K562 (cell line): ENCODE measurements around the gene RARG. TPM values are rescaled to one million over a fixed set of nuclear protein-coding genes. Genes with fewer than 3 reads are reported as not detected.

ENCODE experiments used
- ARID4B ChIP-seq: sonication (generic); formaldehyde crosslinking; IDR thresholded peaks from 2 replicates; pipeline ENCODE4 v1.8.0; 2022; ENCODE audit warnings: mild to moderate bottlenecking, missing genetic modification reagents
- CBFA2T3 ChIP-seq: fragments of 450-650 bp; IDR thresholded peaks from 2 replicates; pipeline ENCODE4 v1.6.1; 2017
- CGGBP1 ChIP-seq: fragments of 250-450 bp; sonication (Bioruptor Pico); IDR thresholded peaks from 2 replicates; pipeline ENCODE4 v1.9.0; 2021; ENCODE audit warnings: mild to moderate bottlenecking
- E2F6 ChIP-seq, 2 experiments: IDR thresholded peaks; 2 replicates each; pipeline ENCODE4 v1.6.1; 2011; ENCODE audit warnings: borderline replicate concordance in 1 of 2, control low read depth in 1 of 2, low read depth in 1 of 2, low read length in 1 of 2, mild to moderate bottlenecking in 1 of 2, mixed read lengths in 1 of 2, moderate library complexity in 1 of 2; ENCODE audit not compliant: insufficient read depth in 1 of 2, insufficient read length in 1 of 2, poor library complexity in 1 of 2, severe bottlenecking in 1 of 2; ENCODE audit errors: extremely low read depth in 1 of 2
- GABPA ChIP-seq: fragments of 200-800 bp; sonication (Bioruptor generic); conservative IDR thresholded peaks from 2 replicates; pipeline ENCODE4 v1.6.1; 2016; ENCODE audit warnings: low read depth, missing genetic modification characterization, missing compliant biosample characterization
- GABPB1 ChIP-seq: sonication (generic); formaldehyde crosslinking; IDR thresholded peaks from 2 replicates; pipeline ENCODE4 v1.8.0; 2022; ENCODE audit warnings: mild to moderate bottlenecking, missing genetic modification reagents
- HMGN3 ChIP-seq: IDR thresholded peaks from 2 replicates; pipeline ENCODE4 v1.6.1; 2011; ENCODE audit warnings: borderline replicate concordance, low read depth, mild to moderate bottlenecking, mixed read lengths, low read length; ENCODE audit not compliant: insufficient read length; ENCODE audit errors: extremely low read depth
- KLF6 ChIP-seq: fragments of 250-450 bp; sonication (Bioruptor Pico); IDR thresholded peaks from 2 replicates; pipeline ENCODE4 v1.4.0; 2020; ENCODE audit warnings: mild to moderate bottlenecking, moderate library complexity, borderline replicate concordance
- MBD1 ChIP-seq: fragments of 250-450 bp; sonication (Bioruptor Pico); IDR thresholded peaks from 2 replicates; pipeline ENCODE4 v1.8.0; 2022; ENCODE audit warnings: inconsistent platforms
- PKNOX1 ChIP-seq: fragments of 450-650 bp; IDR thresholded peaks from 2 replicates; pipeline ENCODE4 v1.6.1; 2016
- SIN3B ChIP-seq: fragments of 450-650 bp; IDR thresholded peaks from 2 replicates; pipeline ENCODE4 v1.6.1; 2017; ENCODE audit warnings: low read depth, mild to moderate bottlenecking, moderate library complexity
- SRF ChIP-seq, 2 experiments: fragments of 250-450, 450-650 bp in 1 of 2; sonication (Bioruptor Pico) in 1 of 2; sonication (generic) in 1 of 2; formaldehyde crosslinking; IDR thresholded peaks; 2 replicates each; pipeline versions ENCODE4 v1.5.0 to v1.5.1; 2020 to 2022; ENCODE audit warnings: mild to moderate bottlenecking in 1 of 2, missing genetic modification reagents in 1 of 2
- ZBTB49 ChIP-seq: sonication (generic); formaldehyde crosslinking; IDR thresholded peaks from 2 replicates; pipeline ENCODE4 v1.8.0; 2022; ENCODE audit warnings: missing genetic modification reagents, mild to moderate bottlenecking, borderline replicate concordance
- ZNF644 ChIP-seq: fragments of 200-800 bp; sonication (Bioruptor generic); IDR thresholded peaks from 2 replicates; pipeline ENCODE4 v1.6.1; 2016; ENCODE audit warnings: low read depth, missing genetic modification characterization, missing compliant biosample characterization
- polyA plus RNA-seq, 8 experiments: library from polyadenylated mRNA; depleted of rRNA in 4 of 8; stranded (reverse) in 5 of 8; unstranded in 3 of 8; fragments of >200 nt; fragmentation: Nextera tagmentation in 2 of 8; fragmentation: Illumina TruSeq in 1 of 8; extraction: Ambion mirVana in 2 of 8; extraction: Trizol in 1 of 8; gene quantifications; 2 replicates each; pipeline versions ENCODE4 v1.2.1 to v1.2.3, GENCODE V29; 2011 to 2014; ENCODE audit warnings: inconsistent platforms in 1 of 8, missing spikeins in 1 of 8
- total RNA-seq, 7 experiments: library from RNA; depleted of rRNA in 6 of 7; stranded (reverse); fragments of >200 nt in 6 of 7; fragmentation: Illumina TruSeq in 2 of 7; extraction: Trizol in 2 of 7; gene quantifications; 2 replicates each; pipeline versions ENCODE4 v1.2.1 to v1.2.3, GENCODE V29; 2011 to 2021; ENCODE audit warnings: low replicate concordance in 1 of 7

The RARG gene
- total and polyA plus RNA-seq, 9 of the 15 experiments (the other 6 are each of a cell fraction or from before 2014, with no cell fraction given) = 0.18 to 7.6 (median 3.8) TPM

- peak; percentile 27; the same call in 1 of the 2 replicates for TF ChIP-seq SIN3B
- TF ChIP-seq HMGN3 = peak; percentile 88
- peak; percentile 95 for TF ChIP-seq GABPB1 (CRISPR knock-in tag)
- no peak for TF ChIP-seq MBD1 (CRISPR knock-in tag)
- TF ChIP-seq PKNOX1 = peak; percentile 51; the same call in 1 of the 2 replicates
- peak; percentile 88 to 95 for TF ChIP-seq E2F6 (IDR thresholded peaks at IDR 0.05; ENCODE audit: borderline replicate concordance in 1 of 2, extremely low read depth in 1 of 2, insufficient read depth in 1 of 2, insufficient read length in 1 of 2, low read depth in 1 of 2, low read length in 1 of 2, poor library complexity in 1 of 2, severe bottlenecking in 1 of 2)
- TF ChIP-seq GABPA = peak; percentile 100
- TF ChIP-seq CBFA2T3 = peak; percentile 19; the same call in 1 of the 2 replicates
- peak; percentile 1; the same call in 1 of the 2 replicates for TF ChIP-seq ZNF644
- TF ChIP-seq CGGBP1 (CRISPR knock-in tag) = 0 out of 2 replicates have a peak, but pooled peaks have one; percentile 10
- TF ChIP-seq ARID4B = peak; percentile 90
- TF ChIP-seq KLF6 (CRISPR knock-in tag) = no peak
- 0 out of 4 replicates have a peak, but pooled peaks of 1 of the 2 experiments have one; percentile 34 for TF ChIP-seq SRF (CRISPR knock-in tag; IDR thresholded peaks at IDR 0.05)
- TF ChIP-seq ZBTB49 (CRISPR knock-in tag) = no peak
Measured at GRCh38 chr12:53180220-53180930, 51.6 kb downstream of the RARG start, which contains the start of the genes CSAD and ZNF740 (continued).
